CD4-positive, CD25-positive, alpha-beta regulatory T cell (primary cell): ENCODE results near the gene CST8. TPM values are rescaled to one million over a fixed set of nuclear protein-coding genes. Genes with fewer than 3 reads are reported as not detected.

ENCODE experiments used
- ATAC-seq, 2 donors: fragments of 150-1000 bp; cut with Tn5 transposase; one replicate each; pipeline ENCODE4 v1.10.0; 2021; ENCODE audit warnings: low read depth in 2 of 2, moderate number of reproducible peaks in 2 of 2, moderate library complexity in 1 of 2
- DNase-seq, 3 donors: peaks; one replicate each; pipeline versions ENCODE4 v3.0.0 to v3.0.0-alpha.2; 2012 to 2022; ENCODE audit warnings: mixed read lengths in 1 of 3
- H3K27ac ChIP-seq: one replicate; pipeline ENCODE4 v1.7.0; 2013; ENCODE audit warnings: mild to moderate bottlenecking, low read length; ENCODE audit not compliant: insufficient read depth, poor library complexity, severe bottlenecking
- H3K27me3 ChIP-seq: one replicate; pipeline ENCODE4 v1.7.0; 2013; ENCODE audit warnings: low read length; ENCODE audit not compliant: control insufficient read depth, insufficient read depth
- H3K36me3 ChIP-seq: one replicate; pipeline ENCODE4 v1.7.0; 2013; ENCODE audit warnings: mild to moderate bottlenecking, low read length, moderate library complexity; ENCODE audit not compliant: control insufficient read depth, insufficient read depth
- H3K4me1 ChIP-seq: 2 replicates; pipeline ENCODE4 v1.7.0; 2013; ENCODE audit warnings: mild to moderate bottlenecking, low read length; ENCODE audit not compliant: insufficient read depth, control insufficient read depth, poor library complexity, severe bottlenecking
- H3K4me3 ChIP-seq: one replicate; pipeline ENCODE4 v1.7.0; 2013; ENCODE audit warnings: low read depth, mild to moderate bottlenecking, low read length, moderate library complexity
- H3K9me3 ChIP-seq, 2 experiments: 1 replicate in 1 of 2; 2 replicates in 1 of 2; pipeline ENCODE4 v1.7.0; 2013; ENCODE audit warnings: low read length in 2 of 2, mild to moderate bottlenecking in 1 of 2, moderate library complexity in 1 of 2; ENCODE audit not compliant: control insufficient read depth in 2 of 2
- H3K27ac Mint-ChIP-seq, 3 donors: one replicate each; pipeline ENCODE4 v1.8.0; 2020 to 2022; ENCODE audit warnings: mild to moderate bottlenecking in 3 of 3, mixed read lengths in 3 of 3, moderate library complexity in 2 of 3
- H3K27me3 Mint-ChIP-seq: one replicate; pipeline ENCODE4 v1.8.0; 2022; ENCODE audit warnings: mild to moderate bottlenecking, mixed read lengths
- H3K36me3 Mint-ChIP-seq: one replicate; pipeline ENCODE4 v1.8.0; 2020; ENCODE audit warnings: mixed read lengths
- H3K4me1 Mint-ChIP-seq, 4 donors: one replicate each; pipeline ENCODE4 v1.8.0; 2020 to 2022; ENCODE audit warnings: mixed read lengths in 4 of 4, mild to moderate bottlenecking in 1 of 4
- H3K4me3 Mint-ChIP-seq, 4 donors: one replicate each; pipeline ENCODE4 v1.8.0; 2020 to 2022; ENCODE audit warnings: mild to moderate bottlenecking in 4 of 4, mixed read lengths in 4 of 4, moderate library complexity in 3 of 4
- H3K9me3 Mint-ChIP-seq, 7 donors: one replicate each; pipeline ENCODE4 v1.8.0; 2020 to 2022; ENCODE audit warnings: mixed read lengths in 7 of 7, mild to moderate bottlenecking in 3 of 7, moderate library complexity in 2 of 7
- polyA plus RNA-seq, 4 donors: library from polyadenylated mRNA; unstranded; fragments of 300-500 nt; fragmentation: Illumina TruSeq; gene quantifications; one replicate each; pipeline ENCODE4 v1.2.3, GENCODE V29; 2021
- total RNA-seq: library from RNA; stranded (reverse); gene quantifications from one replicate; pipeline ENCODE4 v1.2.3, GENCODE V29; 2022

The CST8 gene
- total and polyA plus RNA-seq, 5 donors from 2014 or later: not detected

- no peak overlapping the region for H3K27ac Mint-ChIP-seq
- ATAC-seq: no peak
- peaks cover 0 to 3% (median under 1%) of the 10 kb centered on the region in 4 donors for H3K4me1 Mint-ChIP-seq
These were observed 40.0 kb upstream of the CST8 start for GRCh38 chr20:23450877-23451276.

GRCh38 chr20:23451956-23452487 is 38.9 kb upstream of the CST8 start:
- no peaks in the 10 kb centered on the region for H3K36me3 Mint-ChIP-seq
- Histone ChIP-seq H3K36me3 (no peaks in the 10 kb centered on the region), H3K4me1 (peaks cover 5% of the 10 kb centered on the region), H3K4me3 (no peak overlapping the region), H3K9me3 (no peaks in the 10 kb centered on the region), H3K27me3 (no peaks in the 10 kb centered on the region), H3K27ac (no peak overlapping the region)
- ATAC-seq: no peak
- no peaks in the 10 kb centered on the region for H3K9me3 Mint-ChIP-seq
- no peak for DNase-seq
- no peak overlapping the region for H3K27ac Mint-ChIP-seq
- peaks cover 5% of the 10 kb centered on the region for H3K27me3 Mint-ChIP-seq
- no peak overlapping the region for H3K4me3 Mint-ChIP-seq
- peaks cover 0 to 14% (median 7%) of the 10 kb centered on the region in 4 donors for H3K4me1 Mint-ChIP-seq

More at GRCh38 chr20:23450877-23451276, 40.0 kb upstream of the CST8 start:
- Histone ChIP-seq H3K4me3 (no peak overlapping the region), H3K9me3 (no peaks in the 10 kb centered on the region), H3K36me3 (no peaks in the 10 kb centered on the region), H3K27me3 (no peaks in the 10 kb centered on the region), H3K27ac (no peak overlapping the region), H3K4me1 (no peaks in the 10 kb centered on the region)
- DNase-seq: no peak
- H3K4me3 Mint-ChIP-seq: no peak overlapping the region
- no peaks in the 10 kb centered on the region for H3K36me3 Mint-ChIP-seq
- H3K27me3 Mint-ChIP-seq: no peaks in the 10 kb centered on the region
- no peaks in the 10 kb centered on the region for H3K9me3 Mint-ChIP-seq

- Histone ChIP-seq H3K27ac (no peak within 1 kb of the TSS), H3K9me3 (no peaks in the 10 kb centered on the region), H3K4me3 (no peak within 1 kb of the TSS), H3K4me1 (peaks cover 5% of the 10 kb centered on the region), H3K36me3 (no peaks in the 10 kb centered on the region), H3K27me3 (no peaks in the 10 kb centered on the region)
- DNase-seq (no peak), ATAC-seq (no peak)
- peaks cover 5% of the 10 kb centered on the region for H3K27me3 Mint-ChIP-seq
- no peaks in the 10 kb centered on the region for H3K36me3 Mint-ChIP-seq
- H3K27ac Mint-ChIP-seq: no peak within 1 kb of the TSS
- no peaks in the 10 kb centered on the region for H3K9me3 Mint-ChIP-seq
- H3K4me3 Mint-ChIP-seq: no peak within 1 kb of the TSS
- H3K4me1 Mint-ChIP-seq: peaks cover 0 to 17% (median 7%) of the 10 kb centered on the region in 4 donors
These were observed 38.1 kb upstream of the CST8 start, which contains the start of gene CST11 for GRCh38 chr20:23452776-23453175. Gene CST11 (minus strand): TSS chr20:23452876. CDS start chr20:23452811, 65 bp downstream.

GRCh38 chr20:23453549-23454543 is 37.1 kb upstream of the CST8 start:
- H3K27ac Mint-ChIP-seq: no peak overlapping the region
- peaks cover 0 to 17% (median 7%) of the 10 kb centered on the region in 4 donors for H3K4me1 Mint-ChIP-seq
- peaks cover 6% of the 10 kb centered on the region for H3K27me3 Mint-ChIP-seq
- H3K9me3 ChIP-seq: no peaks in the 10 kb centered on the region
- H3K4me3 ChIP-seq: no peak overlapping the region
- H3K27me3 ChIP-seq: no peaks in the 10 kb centered on the region
- DNase-seq (no peak), ATAC-seq (no peak)
- no peak overlapping the region for H3K27ac ChIP-seq
- peaks cover 5% of the 10 kb centered on the region for H3K4me1 ChIP-seq
- H3K9me3 Mint-ChIP-seq: no peaks in the 10 kb centered on the region
- no peaks in the 10 kb centered on the region for H3K36me3 ChIP-seq
- H3K36me3 Mint-ChIP-seq: no peaks in the 10 kb centered on the region
- no peak overlapping the region for H3K4me3 Mint-ChIP-seq

- Histone ChIP-seq H3K36me3 (no peaks in the 10 kb centered on the region), H3K27ac (no peak overlapping the region)
- no peak overlapping the region for H3K27ac Mint-ChIP-seq
These were observed 36.1 kb upstream of the CST8 start for GRCh38 chr20:23454816-23455215.

GRCh38 chr20:23455639-23456038 is 35.3 kb upstream of the CST8 start:
- Histone ChIP-seq H3K36me3 (no peaks in the 10 kb centered on the region), H3K27me3 (peaks cover 2% of the 10 kb centered on the region), H3K4me3 (no peak overlapping the region), H3K9me3 (no peaks in the 10 kb centered on the region), H3K4me1 (peaks cover 5% of the 10 kb centered on the region), H3K27ac (no peak overlapping the region)
- peak overlapping the region in 1 of 3 donors; percentile 45 for H3K27ac Mint-ChIP-seq
- DNase-seq: peak in 1 of 3 donors; percentile 3
- no peak for ATAC-seq
- peaks cover 10% of the 10 kb centered on the region for H3K27me3 Mint-ChIP-seq
- H3K4me1 Mint-ChIP-seq: peaks cover 0 to 17% (median 7%) of the 10 kb centered on the region in 4 donors
- H3K9me3 Mint-ChIP-seq: no peaks in the 10 kb centered on the region
- H3K4me3 Mint-ChIP-seq: no peak overlapping the region
- H3K36me3 Mint-ChIP-seq: no peaks in the 10 kb centered on the region

More at GRCh38 chr20:23454816-23455215, 36.1 kb upstream of the CST8 start:
- H3K9me3 Mint-ChIP-seq: no peaks in the 10 kb centered on the region
- no peak overlapping the region for H3K4me3 ChIP-seq
- DNase-seq: no peak
- H3K4me3 Mint-ChIP-seq: no peak overlapping the region
- peaks cover 0 to 17% (median 7%) of the 10 kb centered on the region in 4 donors for H3K4me1 Mint-ChIP-seq
- H3K36me3 Mint-ChIP-seq: no peaks in the 10 kb centered on the region
- peaks cover 5% of the 10 kb centered on the region for H3K4me1 ChIP-seq
- H3K27me3 Mint-ChIP-seq: peaks cover 10% of the 10 kb centered on the region
- no peaks in the 10 kb centered on the region for H3K9me3 ChIP-seq
- ATAC-seq: no peak
- no peaks in the 10 kb centered on the region for H3K27me3 ChIP-seq

- Histone ChIP-seq H3K4me3 (peak overlapping the region; percentile 32), H3K27me3 (peaks cover 2% of the 10 kb centered on the region), H3K27ac (no peak overlapping the region), H3K4me1 (peaks cover 5% of the 10 kb centered on the region), H3K9me3 (no peaks in the 10 kb centered on the region), H3K36me3 (no peaks in the 10 kb centered on the region)
- H3K9me3 Mint-ChIP-seq: no peaks in the 10 kb centered on the region
- ATAC-seq: peak; percentile 43 to 73
- DNase-seq: peak in 1 of 3 donors; percentile 39
- no peaks in the 10 kb centered on the region for H3K36me3 Mint-ChIP-seq
- H3K4me3 Mint-ChIP-seq: peak overlapping the region in 1 of 4 donors; percentile 31
- H3K27ac Mint-ChIP-seq: peak overlapping the region; percentile 17 to 62 (median 45)
- peaks cover 10% of the 10 kb centered on the region for H3K27me3 Mint-ChIP-seq
- H3K4me1 Mint-ChIP-seq: peaks cover 0 to 17% (median 7%) of the 10 kb centered on the region in 4 donors
These were observed 34.5 kb upstream of the CST8 start for GRCh38 chr20:23456409-23456808.
